RWPE1 (cell line): ENCODE data around the gene PPM1N.

Experiments used
- CTCF ChIA-PET: fragments of 350-600 bp; sonication (Branson Sonifier 250); formaldehyde crosslinking; extraction: SDS; loops from one replicate; lab custom pipeline; 2021; lab: Yijun Ruan, JAX
- POLR2A ChIA-PET: fragments of 400-600 bp; formaldehyde crosslinking; extraction: SDS; loops from one replicate; lab custom pipeline; 2020; ENCODE audit warnings: antibody characterized with exemption; ENCODE audit not compliant: low non-redundant PET; lab: Yijun Ruan, JAX
- DNase-seq: peaks from one replicate; pipeline ENCODE4 v3.0.0; 2012; ENCODE audit warnings: low spot score
- H3K27ac ChIP-seq: fragments of 450-650 bp; 2 replicates; pipeline ENCODE4 v1.5.1; 2017
- TF ChIP-seq, protein P1 (sequence below): fragments of 450-650 bp; conservative IDR thresholded peaks from 2 replicates; pipeline ENCODE4 v1.5.1; 2017; ENCODE audit warnings: low read depth, mild to moderate bottlenecking

Gene PPM1N

GRCh38 chr19:45464274-45464673 is 34.0 kb upstream of the PPM1N start:
- CTCF ChIA-PET: interaction anchor here (0.5 to 0.9 kb wide), 2 partner anchors 19 to 233 kb away, joined by 3 to 5 read pairs; no protein-coding TSS in a partner anchor
- DNase-seq: no peak
- POLR2A ChIA-PET: interaction anchor here (0.6 kb wide), 1 partner anchor 216 kb away, joined by 6 read pairs; no protein-coding TSS in a partner anchor
- H3K27ac ChIP-seq: no peak overlapping the region
- TF ChIP-seq, protein P1, sequence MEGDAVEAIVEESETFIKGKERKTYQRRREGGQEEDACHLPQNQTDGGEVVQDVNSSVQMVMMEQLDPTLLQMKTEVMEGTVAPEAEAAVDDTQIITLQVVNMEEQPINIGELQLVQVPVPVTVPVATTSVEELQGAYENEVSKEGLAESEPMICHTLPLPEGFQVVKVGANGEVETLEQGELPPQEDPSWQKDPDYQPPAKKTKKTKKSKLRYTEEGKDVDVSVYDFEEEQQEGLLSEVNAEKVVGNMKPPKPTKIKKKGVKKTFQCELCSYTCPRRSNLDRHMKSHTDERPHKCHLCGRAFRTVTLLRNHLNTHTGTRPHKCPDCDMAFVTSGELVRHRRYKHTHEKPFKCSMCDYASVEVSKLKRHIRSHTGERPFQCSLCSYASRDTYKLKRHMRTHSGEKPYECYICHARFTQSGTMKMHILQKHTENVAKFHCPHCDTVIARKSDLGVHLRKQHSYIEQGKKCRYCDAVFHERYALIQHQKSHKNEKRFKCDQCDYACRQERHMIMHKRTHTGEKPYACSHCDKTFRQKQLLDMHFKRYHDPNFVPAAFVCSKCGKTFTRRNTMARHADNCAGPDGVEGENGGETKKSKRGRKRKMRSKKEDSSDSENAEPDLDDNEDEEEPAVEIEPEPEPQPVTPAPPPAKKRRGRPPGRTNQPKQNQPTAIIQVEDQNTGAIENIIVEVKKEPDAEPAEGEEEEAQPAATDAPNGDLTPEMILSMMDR: no peak

- no peak for DNase-seq
- POLR2A ChIA-PET: no interaction called here
- CTCF ChIA-PET: interaction anchor here (0.9 kb wide), 1 partner anchor 20 kb away, joined by 3 read pairs; no protein-coding TSS in a partner anchor
- TF ChIP-seq, protein P1: no peak
- no peak overlapping the region for H3K27ac ChIP-seq
These were observed 33.3 kb upstream of the PPM1N start for GRCh38 chr19:45464852-45465441.

GRCh38 chr19:45467115-45467455 is 31.2 kb upstream of the PPM1N start:
- no peak for DNase-seq
- H3K27ac ChIP-seq: peak overlapping the region; percentile 96
- TF ChIP-seq, protein P1: no peak
- ChIA-PET CTCF (interaction anchor here (1.0 to 2.9 kb wide), 4 partner anchors 12 to 65 kb away, joined by 3 to 23 read pairs (median 8); no protein-coding TSS in a partner anchor), POLR2A (interaction anchor here (0.6 to 3.0 kb wide), 4 partner anchors 10 to 28 kb away, joined by 4 to 14 read pairs (median 5); no protein-coding TSS in a partner anchor)

GRCh38 chr19:45467456-45468158 is 30.6 kb upstream of the PPM1N start, which contains the start of gene FOSB:
FOSB (plus strand) TSS chr19:45467996; CDS start chr19:45468587, 591 bp downstream.
- TF ChIP-seq, protein P1: no peak
- DNase-seq: peak; percentile 91
- CTCF ChIA-PET: interaction anchor here (0.8 to 2.9 kb wide), 5 partner anchors 12 to 66 kb away, joined by 3 to 23 read pairs (median 5); no protein-coding TSS in a partner anchor
- POLR2A ChIA-PET: interaction anchor here (0.6 to 3.0 kb wide), 5 partner anchors 10 to 28 kb away, joined by 4 to 14 read pairs (median 6); no protein-coding TSS in a partner anchor
- peak within 1 kb of the TSS; percentile 96 for H3K27ac ChIP-seq

DNA sequence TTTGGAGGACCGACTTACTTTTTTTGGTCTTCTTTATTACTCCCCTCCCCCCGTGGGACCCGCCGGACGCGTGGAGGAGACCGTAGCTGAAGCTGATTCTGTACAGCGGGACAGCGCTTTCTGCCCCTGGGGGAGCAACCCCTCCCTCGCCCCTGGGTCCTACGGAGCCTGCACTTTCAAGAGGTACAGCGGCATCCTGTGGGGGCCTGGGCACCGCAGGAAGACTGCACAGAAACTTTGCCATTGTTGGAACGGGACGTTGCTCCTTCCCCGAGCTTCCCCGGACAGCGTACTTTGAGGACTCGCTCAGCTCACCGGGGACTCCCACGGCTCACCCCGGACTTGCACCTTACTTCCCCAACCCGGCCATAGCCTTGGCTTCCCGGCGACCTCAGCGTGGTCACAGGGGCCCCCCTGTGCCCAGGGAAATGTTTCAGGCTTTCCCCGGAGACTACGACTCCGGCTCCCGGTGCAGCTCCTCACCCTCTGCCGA is 30.0 kb upstream of the PPM1N start:
- no peak for DNase-seq
- CTCF ChIA-PET: interaction anchor here (0.7 to 2.9 kb wide), 6 partner anchors 11 to 97 kb away, joined by 3 to 23 read pairs (median 8); no protein-coding TSS in a partner anchor

More for the DNA sequence above, 30.0 kb upstream of the PPM1N start:
- POLR2A ChIA-PET: interaction anchor here (0.9 to 3.0 kb wide), 4 partner anchors 9 to 29 kb away, joined by 4 to 14 read pairs (median 8); no protein-coding TSS in a partner anchor
- H3K27ac ChIP-seq: peak overlapping the region; percentile 96
- TF ChIP-seq, protein P1: no peak
